ENCODE results near the gene APBA1. TPM values are rescaled to one million over a fixed set of nuclear protein-coding genes. Genes with fewer than 3 reads are reported as not detected.

The APBA1 gene
- total and polyA plus RNA-seq, 7 donors: 0.23 to 4.2 (median 0.81) TPM

GRCh38 chr9:69564557-69564956 lies 107.6 kb downstream of the APBA1 start:
- intact Hi-C loops (cut with DNase I): no loop called here
- no peak for DNase-seq

GRCh38 chr9:69559126-69559525 lies 113.0 kb downstream of the APBA1 start:
- TF ChIP-seq, protein P1, sequence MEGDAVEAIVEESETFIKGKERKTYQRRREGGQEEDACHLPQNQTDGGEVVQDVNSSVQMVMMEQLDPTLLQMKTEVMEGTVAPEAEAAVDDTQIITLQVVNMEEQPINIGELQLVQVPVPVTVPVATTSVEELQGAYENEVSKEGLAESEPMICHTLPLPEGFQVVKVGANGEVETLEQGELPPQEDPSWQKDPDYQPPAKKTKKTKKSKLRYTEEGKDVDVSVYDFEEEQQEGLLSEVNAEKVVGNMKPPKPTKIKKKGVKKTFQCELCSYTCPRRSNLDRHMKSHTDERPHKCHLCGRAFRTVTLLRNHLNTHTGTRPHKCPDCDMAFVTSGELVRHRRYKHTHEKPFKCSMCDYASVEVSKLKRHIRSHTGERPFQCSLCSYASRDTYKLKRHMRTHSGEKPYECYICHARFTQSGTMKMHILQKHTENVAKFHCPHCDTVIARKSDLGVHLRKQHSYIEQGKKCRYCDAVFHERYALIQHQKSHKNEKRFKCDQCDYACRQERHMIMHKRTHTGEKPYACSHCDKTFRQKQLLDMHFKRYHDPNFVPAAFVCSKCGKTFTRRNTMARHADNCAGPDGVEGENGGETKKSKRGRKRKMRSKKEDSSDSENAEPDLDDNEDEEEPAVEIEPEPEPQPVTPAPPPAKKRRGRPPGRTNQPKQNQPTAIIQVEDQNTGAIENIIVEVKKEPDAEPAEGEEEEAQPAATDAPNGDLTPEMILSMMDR (IDR thresholded peaks at IDR 0.05): no peak
- H3K27me3 ChIP-seq (ENCODE audit: insufficient read depth in 3 of 3, low read length in 2 of 3): no peaks in the 10 kb centered on the region
- H3K36me3 ChIP-seq (ENCODE audit: insufficient read depth in 1 of 2, low read depth in 1 of 2): no peaks in the 10 kb centered on the region
- H3K4me3 ChIP-seq: no peak overlapping the region
- ATAC-seq (no peak), DNase-seq (no peak)
- H3K4me1 ChIP-seq: peaks cover 5% of the 10 kb centered on the region
- no peak overlapping the region for H3K27ac ChIP-seq
- intact Hi-C loops (cut with DNase I): no loop called here
- no peaks in the 10 kb centered on the region for H3K9me3 ChIP-seq

More at GRCh38 chr9:69564557-69564956, 107.6 kb downstream of the APBA1 start:
- TF ChIP-seq, protein P1 (IDR thresholded peaks at IDR 0.05): no peak
- Histone ChIP-seq H3K27ac (no peak overlapping the region), H3K36me3 (ENCODE audit: insufficient read depth in 1 of 2, low read depth in 1 of 2) (no peaks in the 10 kb centered on the region), H3K27me3 (ENCODE audit: insufficient read depth in 3 of 3, low read length in 2 of 3) (no peaks in the 10 kb centered on the region), H3K4me3 (no peak overlapping the region), H3K4me1 (peaks cover 10% of the 10 kb centered on the region), H3K9me3 (no peaks in the 10 kb centered on the region)
- WGBS, 3 donors: 13 to 34% (median 27%) methylated on average over 1 of the region's 1 CpG
- ATAC-seq: no peak

- Histone ChIP-seq H3K4me3 (no peak overlapping the region), H3K9me3 (no peaks in the 10 kb centered on the region), H3K27me3 (ENCODE audit: insufficient read depth in 3 of 3, low read length in 2 of 3) (no peaks in the 10 kb centered on the region), H3K4me1 (peaks cover 5% of the 10 kb centered on the region), H3K27ac (no peak overlapping the region), H3K36me3 (ENCODE audit: insufficient read depth in 1 of 2, low read depth in 1 of 2) (no peaks in the 10 kb centered on the region)
- DNase-seq (no peak), ATAC-seq (peak in 1 of 4 donors; percentile 56)
- TF ChIP-seq, protein P1 (IDR thresholded peaks at IDR 0.05): no peak
- WGBS, 3 donors: 34 to 50% (median 37%) methylated on average over 4 of the region's 4 CpGs
- intact Hi-C loops (cut with DNase I): no loop called here
These were observed 115.5 kb downstream of the APBA1 start for GRCh38 chr9:69556707-69557106.

- no peak overlapping the region for H3K27ac ChIP-seq
- TF ChIP-seq, protein P1 (IDR thresholded peaks at IDR 0.05): no peak
- no peaks in the 10 kb centered on the region for H3K9me3 ChIP-seq
- H3K4me3 ChIP-seq: no peak overlapping the region
- H3K27me3 ChIP-seq (ENCODE audit: insufficient read depth in 3 of 3, low read length in 2 of 3): no peaks in the 10 kb centered on the region
- peaks cover 5% of the 10 kb centered on the region for H3K4me1 ChIP-seq
- intact Hi-C loops (cut with DNase I): no loop called here
- DNase-seq: no peak
- ATAC-seq: no peak
- H3K36me3 ChIP-seq (ENCODE audit: insufficient read depth in 1 of 2, low read depth in 1 of 2): no peaks in the 10 kb centered on the region
These were observed 116.4 kb downstream of the APBA1 start for GRCh38 chr9:69555802-69556201.

DNA sequence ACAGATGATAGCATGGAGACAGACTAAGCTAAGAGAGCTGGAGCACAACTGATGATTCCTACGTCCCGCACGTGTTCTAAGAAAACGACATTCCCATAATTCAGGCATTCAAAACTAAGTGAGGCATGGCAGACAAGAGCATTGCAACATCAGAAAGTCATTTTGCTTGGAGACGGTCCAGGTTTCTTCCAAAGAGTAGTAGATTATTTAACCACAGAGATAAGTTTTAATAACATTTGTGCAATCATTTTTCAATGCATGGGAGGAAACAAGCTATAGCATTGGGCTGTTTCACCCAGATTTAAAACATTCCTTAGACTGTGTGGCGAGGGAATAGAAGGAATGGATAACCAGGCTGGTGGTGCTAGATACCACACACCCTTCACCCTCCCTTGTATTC lies 117.2 kb downstream of the APBA1 start:
- no peaks in the 10 kb centered on the region for H3K36me3 ChIP-seq (ENCODE audit: insufficient read depth in 1 of 2, low read depth in 1 of 2)
- 40 to 69% (median 58%) methylated on average over 6 of the region's 6 CpGs for WGBS, 3 donors
- ATAC-seq (peak in 2 of 4 donors; percentile 25 to 56), DNase-seq (no peak)
- peaks cover 5% of the 10 kb centered on the region for H3K4me1 ChIP-seq
- intact Hi-C loops (cut with DNase I): no loop called here
- H3K9me3 ChIP-seq: no peaks in the 10 kb centered on the region
- no peaks in the 10 kb centered on the region for H3K27me3 ChIP-seq (ENCODE audit: insufficient read depth in 3 of 3, low read length in 2 of 3)
- H3K4me3 ChIP-seq: no peak overlapping the region
- no peak overlapping the region for H3K27ac ChIP-seq
- TF ChIP-seq, protein P1 (IDR thresholded peaks at IDR 0.05): no peak

All from psoas muscle (tissue), 8 donors.